Breast epithelium (tissue), 3 donors: ENCODE data around the gene SOX18.

ENCODE experiments used
- CTCF ChIP-seq, 3 donors: fragments of 450-650 bp; IDR thresholded peaks; one replicate each; pipeline ENCODE4 v1.5.1; 2016 to 2017; ENCODE audit warnings: antibody characterized with exemption in 3 of 3, mild to moderate bottlenecking in 3 of 3, moderate library complexity in 3 of 3
- POLR2A ChIP-seq: fragments of 450-650 bp; IDR thresholded peaks from one replicate; pipeline ENCODE4 v1.6.1; 2016; ENCODE audit warnings: antibody characterized with exemption, mild to moderate bottlenecking, moderate library complexity
- POLR2AphosphoS5 ChIP-seq, 3 donors: sonication (generic); formaldehyde crosslinking; IDR thresholded peaks; one replicate each; pipeline ENCODE4 v1.6.1; 2017; ENCODE audit warnings: antibody characterized with exemption in 3 of 3

DNA sequence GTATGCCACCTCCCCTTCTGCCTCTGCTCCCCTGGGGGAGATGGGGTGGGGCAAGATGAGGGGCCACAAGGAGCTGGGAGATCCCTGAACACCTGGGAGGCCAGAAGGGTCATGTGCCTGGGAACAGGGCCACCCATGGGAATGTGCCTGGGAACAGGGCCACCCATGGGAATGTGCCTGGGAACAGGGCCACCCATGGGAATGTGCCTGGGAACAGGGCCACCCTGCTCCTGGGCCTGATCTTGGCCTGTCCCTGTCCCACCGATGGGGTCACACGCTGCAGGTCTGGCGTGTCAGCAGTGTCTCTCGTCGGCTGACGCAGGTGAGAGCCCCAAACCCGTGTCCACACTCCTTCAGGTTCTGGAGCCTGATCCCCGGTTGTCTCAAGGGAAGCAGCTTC, 25.5 kb upstream of the SOX18 start:
- TF ChIP-seq CTCF (IDR thresholded peaks at IDR 0.05) (no peak), POLR2A (no peak), POLR2AphosphoS5 (IDR thresholded peaks at IDR 0.05) (no peak)
